ACC112 (cell line): Measurements from ENCODE around the gene ZNF467.

Source experiments
- H2AFZ ChIP-seq: fragments of 200-600 bp; sonication (generic); one replicate; pipeline ENCODE4 v1.6.0; 2017; ENCODE audit warnings: antibody characterized with exemption, low read length; ENCODE audit not compliant: unreplicated experiment
- H3K27ac ChIP-seq: fragments of 200-600 bp; sonication (generic); 2 replicates; pipeline ENCODE4 v1.5.1; 2014; ENCODE audit warnings: low read depth, mild to moderate bottlenecking, antibody characterized with exemption, low read length, moderate library complexity
- H3K27me3 ChIP-seq: fragments of 200-600 bp; sonication (generic); 2 replicates; pipeline ENCODE4 v1.6.1; 2014; ENCODE audit warnings: mild to moderate bottlenecking, antibody characterized with exemption, low read length, moderate library complexity, mixed read lengths; ENCODE audit not compliant: insufficient read depth
- H3K36me3 ChIP-seq: fragments of 200-600 bp; sonication (generic); 2 replicates; pipeline ENCODE4 v1.6.1; 2016; ENCODE audit warnings: mild to moderate bottlenecking, antibody characterized with exemption, low read length, moderate library complexity, mixed read lengths; ENCODE audit not compliant: insufficient read depth
- H3K4me1 ChIP-seq: fragments of 200-600 bp; sonication (generic); one replicate; pipeline ENCODE4 v1.6.1; 2016; ENCODE audit warnings: low read length, mixed read lengths; ENCODE audit not compliant: insufficient read depth, unreplicated experiment, control insufficient read depth
- H3K4me3 ChIP-seq: fragments of 200-600 bp; sonication (generic); 2 replicates; pipeline ENCODE4 v1.5.1; 2014; ENCODE audit warnings: mild to moderate bottlenecking, low read depth, low read length
- H3K79me2 ChIP-seq: fragments of 200-600 bp; sonication (generic); one replicate; pipeline ENCODE4 v1.6.0; 2016; ENCODE audit warnings: low read length; ENCODE audit not compliant: control insufficient read depth, unreplicated experiment, insufficient read depth

Gene ZNF467, protein sequence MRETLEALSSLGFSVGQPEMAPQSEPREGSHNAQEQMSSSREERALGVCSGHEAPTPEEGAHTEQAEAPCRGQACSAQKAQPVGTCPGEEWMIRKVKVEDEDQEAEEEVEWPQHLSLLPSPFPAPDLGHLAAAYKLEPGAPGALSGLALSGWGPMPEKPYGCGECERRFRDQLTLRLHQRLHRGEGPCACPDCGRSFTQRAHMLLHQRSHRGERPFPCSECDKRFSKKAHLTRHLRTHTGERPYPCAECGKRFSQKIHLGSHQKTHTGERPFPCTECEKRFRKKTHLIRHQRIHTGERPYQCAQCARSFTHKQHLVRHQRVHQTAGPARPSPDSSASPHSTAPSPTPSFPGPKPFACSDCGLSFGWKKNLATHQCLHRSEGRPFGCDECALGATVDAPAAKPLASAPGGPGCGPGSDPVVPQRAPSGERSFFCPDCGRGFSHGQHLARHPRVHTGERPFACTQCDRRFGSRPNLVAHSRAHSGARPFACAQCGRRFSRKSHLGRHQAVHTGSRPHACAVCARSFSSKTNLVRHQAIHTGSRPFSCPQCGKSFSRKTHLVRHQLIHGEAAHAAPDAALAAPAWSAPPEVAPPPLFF

GRCh38 chr7:149773446-149774236 is at the start of gene ZNF467:
Gene ZNF467, minus strand, starts transcription at chr7:149773588. Its CDS starts 2,556 bp downstream, at chr7:149771032.
- Histone ChIP-seq H3K27ac (no peak within 1 kb of the TSS), H3K36me3 (no peaks in the 10 kb centered on the region), H2AFZ (peak within 1 kb of the TSS; percentile 25), H3K79me2 (no peaks in the 10 kb centered on the region), H3K4me1 (peaks cover 9% of the 10 kb centered on the region), H3K4me3 (peak within 1 kb of the TSS; percentile 84), H3K27me3 (peaks cover 19% of the 10 kb centered on the region)

DNA sequence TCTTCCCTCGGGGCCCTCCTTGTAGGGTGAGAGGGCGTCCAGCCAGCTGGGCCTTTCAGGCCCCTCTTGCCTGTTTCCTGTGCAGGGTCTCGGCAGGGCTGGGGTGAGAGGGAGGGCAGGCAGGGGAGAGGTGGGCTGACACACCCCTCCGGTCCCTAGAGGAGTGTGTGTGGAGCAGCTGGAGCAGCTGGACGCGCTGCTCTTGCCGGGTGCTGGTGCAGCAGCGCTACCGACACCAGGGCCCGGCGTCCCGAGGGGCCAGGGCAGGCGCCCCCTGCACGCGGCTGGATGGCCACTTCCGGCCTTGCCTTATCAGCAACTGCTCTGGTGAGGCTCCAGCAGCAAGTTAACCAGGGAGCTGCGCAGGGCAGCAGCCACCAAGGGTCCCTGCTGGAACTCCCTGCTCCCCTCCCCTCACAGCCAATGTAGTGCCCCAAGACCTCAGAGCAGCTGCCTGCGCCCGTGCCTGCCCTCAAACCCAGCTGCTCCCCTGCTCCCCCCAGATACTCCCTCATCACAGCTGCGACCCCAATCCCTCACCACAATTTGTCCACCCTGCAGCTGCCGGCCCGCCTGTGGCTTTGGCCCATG is 49.1 kb upstream of the ZNF467 start:
- H3K4me3 ChIP-seq = no peak overlapping the region
- no peak overlapping the region for H2AFZ ChIP-seq
- no peaks in the 10 kb centered on the region for H3K79me2 ChIP-seq
- H3K36me3 ChIP-seq = no peaks in the 10 kb centered on the region
- H3K27me3 ChIP-seq = no peaks in the 10 kb centered on the region
- H3K27ac ChIP-seq = no peak overlapping the region
- H3K4me1 ChIP-seq = no peaks in the 10 kb centered on the region

- no peaks in the 10 kb centered on the region for H3K27me3 ChIP-seq
- H3K4me3 ChIP-seq = no peak overlapping the region
Measured at GRCh38 chr7:149821191-149822148, 48.1 kb upstream of the ZNF467 start.

DNA sequence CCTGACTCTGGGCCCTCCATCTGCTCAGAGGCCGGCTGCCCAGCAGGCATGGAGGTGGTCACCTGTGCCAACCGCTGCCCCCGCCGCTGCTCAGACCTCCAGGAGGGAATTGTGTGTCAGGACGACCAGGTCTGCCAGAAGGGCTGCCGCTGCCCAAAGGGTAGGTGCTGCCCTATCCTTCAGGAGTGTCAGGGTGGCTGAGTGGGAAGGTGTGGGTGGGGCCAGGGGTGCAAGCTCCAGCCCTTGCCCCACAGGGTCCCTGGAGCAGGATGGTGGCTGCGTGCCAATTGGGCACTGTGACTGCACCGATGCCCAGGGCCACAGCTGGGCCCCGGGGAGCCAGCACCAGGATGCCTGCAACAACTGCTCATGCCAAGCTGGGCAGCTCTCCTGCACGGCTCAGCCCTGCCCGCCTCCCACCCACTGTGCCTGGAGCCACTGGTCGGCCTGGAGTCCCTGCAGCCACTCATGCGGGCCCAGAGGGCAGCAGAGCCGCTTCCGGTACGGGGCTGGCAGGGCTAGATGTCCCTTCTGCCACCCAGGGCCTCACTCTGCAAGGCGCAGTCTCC is 47.3 kb upstream of the ZNF467 start:
- H3K36me3 ChIP-seq = no peaks in the 10 kb centered on the region
- H3K27ac ChIP-seq = no peak overlapping the region
- H3K79me2 ChIP-seq = no peaks in the 10 kb centered on the region
- H2AFZ ChIP-seq = no peak overlapping the region
- no peaks in the 10 kb centered on the region for H3K4me1 ChIP-seq
- H3K4me3 ChIP-seq = no peak overlapping the region
- H3K27me3 ChIP-seq = no peaks in the 10 kb centered on the region

More at GRCh38 chr7:149821191-149822148, 48.1 kb upstream of the ZNF467 start:
- Histone ChIP-seq H3K27ac (no peak overlapping the region), H3K36me3 (no peaks in the 10 kb centered on the region), H2AFZ (no peak overlapping the region), H3K79me2 (no peaks in the 10 kb centered on the region), H3K4me1 (no peaks in the 10 kb centered on the region)

GRCh38 chr7:149819961-149820340 is 46.6 kb upstream of the ZNF467 start:
- Histone ChIP-seq H3K79me2 (no peaks in the 10 kb centered on the region), H3K27me3 (no peaks in the 10 kb centered on the region), H3K4me1 (no peaks in the 10 kb centered on the region), H2AFZ (no peak overlapping the region), H3K36me3 (no peaks in the 10 kb centered on the region), H3K4me3 (no peak overlapping the region), H3K27ac (no peak overlapping the region)

- Histone ChIP-seq H3K79me2 (no peaks in the 10 kb centered on the region), H3K4me1 (no peaks in the 10 kb centered on the region), H3K27me3 (no peaks in the 10 kb centered on the region), H2AFZ (no peak overlapping the region), H3K4me3 (no peak overlapping the region), H3K27ac (no peak overlapping the region), H3K36me3 (no peaks in the 10 kb centered on the region)
Measured at GRCh38 chr7:149819141-149819960, 46.0 kb upstream of the ZNF467 start.

DNA sequence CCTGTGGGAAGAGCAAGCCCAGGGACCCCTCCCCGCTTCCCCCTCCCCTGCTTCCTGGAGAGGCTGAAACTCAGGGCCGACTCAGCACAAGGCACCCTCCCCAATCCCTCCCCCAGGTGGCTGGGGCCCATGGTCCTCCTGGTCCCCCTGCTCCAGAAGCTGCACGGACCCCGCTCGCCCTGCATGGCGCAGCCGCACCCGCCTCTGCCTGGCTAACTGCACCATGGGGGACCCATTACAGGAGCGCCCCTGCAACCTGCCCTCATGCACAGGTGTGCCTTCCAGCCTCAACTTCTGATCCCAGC is 45.1 kb upstream of the ZNF467 start:
- Histone ChIP-seq H3K4me1 (no peaks in the 10 kb centered on the region), H3K79me2 (no peaks in the 10 kb centered on the region), H2AFZ (no peak overlapping the region), H3K27ac (no peak overlapping the region), H3K36me3 (no peaks in the 10 kb centered on the region), H3K4me3 (no peak overlapping the region), H3K27me3 (no peaks in the 10 kb centered on the region)

DNA sequence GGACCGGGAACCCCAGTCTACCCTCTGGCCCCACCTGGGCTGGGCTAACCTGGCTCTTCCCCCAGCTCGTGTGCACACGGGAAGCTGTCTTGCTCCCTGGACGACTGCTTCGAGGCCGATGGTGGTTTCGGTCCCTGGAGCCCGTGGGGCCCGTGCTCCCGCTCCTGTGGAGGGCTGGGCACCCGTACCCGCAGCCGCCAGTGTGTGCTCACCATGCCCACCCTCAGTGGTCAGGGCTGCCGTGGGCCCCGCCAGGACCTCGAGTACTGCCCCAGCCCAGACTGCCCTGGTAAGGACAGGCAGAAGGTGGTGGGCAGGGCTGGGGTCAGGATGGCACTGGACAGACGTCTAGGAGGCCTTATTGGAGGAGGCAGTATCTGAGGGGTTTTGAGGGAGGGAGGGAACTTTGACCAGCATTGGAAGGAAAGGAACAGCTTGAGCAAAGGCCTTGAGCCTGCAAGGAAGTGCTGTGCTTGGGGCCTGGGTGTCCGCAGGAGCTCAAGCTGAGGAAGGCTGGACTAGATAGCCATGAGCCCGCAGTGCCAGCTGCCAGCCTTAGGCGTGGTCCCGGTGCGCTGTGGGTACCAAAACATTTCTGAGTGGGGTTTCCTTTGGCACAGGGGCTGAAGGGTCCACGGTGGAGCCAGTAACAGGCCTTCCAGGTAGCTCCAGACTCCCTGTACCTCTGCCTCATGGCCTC is 44.6 kb upstream of the ZNF467 start:
- H3K4me1 ChIP-seq = no peaks in the 10 kb centered on the region
- no peak overlapping the region for H3K27ac ChIP-seq
- H3K79me2 ChIP-seq = no peaks in the 10 kb centered on the region

GRCh38 chr7:149817301-149817771 is 43.9 kb upstream of the ZNF467 start:
- no peaks in the 10 kb centered on the region for H3K36me3 ChIP-seq
- H2AFZ ChIP-seq = no peak overlapping the region
- no peaks in the 10 kb centered on the region for H3K27me3 ChIP-seq
- H3K27ac ChIP-seq = no peak overlapping the region
- no peak overlapping the region for H3K4me3 ChIP-seq
- no peaks in the 10 kb centered on the region for H3K4me1 ChIP-seq
- no peaks in the 10 kb centered on the region for H3K79me2 ChIP-seq

More for the DNA sequence above, 44.6 kb upstream of the ZNF467 start:
- no peak overlapping the region for H2AFZ ChIP-seq
- H3K27me3 ChIP-seq = no peaks in the 10 kb centered on the region
- H3K36me3 ChIP-seq = no peaks in the 10 kb centered on the region
- no peak overlapping the region for H3K4me3 ChIP-seq
